Renal cortical epithelial cell (primary cell): ENCODE results near the gene RPS16. TPM values are rescaled to one million over a fixed set of nuclear protein-coding genes. Genes with fewer than 3 reads are reported as not detected.

ENCODE experiments used
- DNase-seq: peaks from one replicate; pipeline ENCODE4 v3.0.0-alpha.2; 2011; ENCODE audit warnings: low read depth
- total RNA-seq: library from RNA; depleted of rRNA; stranded (reverse); fragments of >200 nt; gene quantifications from 2 replicates; pipeline ENCODE4 v1.2.3, GENCODE V29; 2014

RPS16 gene
- total RNA-seq, 1 donor from 2014 or later: 34.7 TPM

- DNase-seq: no peak
Observed at GRCh38 chr19:39449116-39449797, 13.5 kb upstream of the RPS16 start.

- peak; percentile 60 for DNase-seq
Observed at GRCh38 chr19:39448271-39448670, 12.5 kb upstream of the RPS16 start.

GRCh38 chr19:39446365-39447084 is 10.8 kb upstream of the RPS16 start:
- DNase-seq: no peak

- peak; percentile 95 for DNase-seq
Observed at GRCh38 chr19:39445196-39446111, 9.7 kb upstream of the RPS16 start, which contains the start of gene SUPT5H. Gene SUPT5H, plus strand, starts transcription at chr19:39445582. Its CDS starts 309 bp downstream, at chr19:39445891.

- no peak for DNase-seq
Observed at GRCh38 chr19:39444598-39445195, 8.9 kb upstream of the RPS16 start.

GRCh38 chr19:39438270-39438934 is 2.7 kb upstream of the RPS16 start:
- DNase-seq: peak; percentile 71

GRCh38 chr19:39436350-39436716 is 584 bp upstream of the RPS16 start:
- DNase-seq: no peak

- DNase-seq: no peak
Observed at GRCh38 chr19:39434123-39435076, 1.3 kb downstream of the RPS16 start.

GRCh38 chr19:39433480-39434079 is 2.2 kb downstream of the RPS16 start:
- no peak for DNase-seq

- DNase-seq: no peak
Observed at GRCh38 chr19:39432677-39433025, 3.1 kb downstream of the RPS16 start.

GRCh38 chr19:39430675-39431593 is 4.8 kb downstream of the RPS16 start:
- DNase-seq: peak; percentile 97

- peak; percentile 78 for DNase-seq
Observed at GRCh38 chr19:39428283-39429112, 7.3 kb downstream of the RPS16 start.

- no peak for DNase-seq
Observed at GRCh38 chr19:39427707-39428106, 8.0 kb downstream of the RPS16 start.

GRCh38 chr19:39426170-39426569 is 9.6 kb downstream of the RPS16 start:
- DNase-seq: no peak

- DNase-seq: no peak
Observed at GRCh38 chr19:39425744-39426143, 10.0 kb downstream of the RPS16 start.

GRCh38 chr19:39424934-39425333 is 10.8 kb downstream of the RPS16 start:
- DNase-seq: no peak

- DNase-seq: no peak
Observed at GRCh38 chr19:39423258-39424086, 12.3 kb downstream of the RPS16 start.
